ENCODE data around the gene ESYT1. TPM values are rescaled to one million over a fixed set of nuclear protein-coding genes. Genes with fewer than 3 reads are reported as not detected.
A peak's percentile ranks its signal among the peaks of the same experiment; 100 is the strongest.

Gene ESYT1
- total RNA-seq, 1 experiment from 2014 or later, result 75.7 TPM

GRCh38 chr12:56082382-56082781, 45.7 kb upstream of the ESYT1 start:
- no peak for DNase-seq
- H3K27me3 ChIP-seq (ENCODE audit: low read length), result no peaks in the 10 kb centered on the region
- no peaks in the 10 kb centered on the region for H3K9me2 ChIP-seq (replicated peaks; ENCODE audit: insufficient read depth, low read length)
- peaks cover 15% of the 10 kb centered on the region for H3K4me1 ChIP-seq (ENCODE audit: low read length)
- H4K20me1 ChIP-seq (ENCODE audit: insufficient read depth, low read depth, low read length), result no peaks in the 10 kb centered on the region
- no peak overlapping the region for H2AFZ ChIP-seq (ENCODE audit: low read length)
- H3K9ac ChIP-seq (ENCODE audit: low read length), result no peak overlapping the region
- no peaks in the 10 kb centered on the region for H3K36me3 ChIP-seq (ENCODE audit: insufficient read depth, low read length)
- H3K4me3 ChIP-seq (ENCODE audit: low read length), result no peak overlapping the region
- H3K9me3 ChIP-seq (ENCODE audit: low read length), result no peaks in the 10 kb centered on the region
- H3K27ac ChIP-seq (ENCODE audit: low read length), result no peak overlapping the region
- no peak overlapping the region for H3K4me2 ChIP-seq (ENCODE audit: low read depth, low read length, poor library complexity, severe bottlenecking)
- no peaks in the 10 kb centered on the region for H3K79me2 ChIP-seq (ENCODE audit: low read length)

GRCh38 chr12:56082967-56083366, 45.1 kb upstream of the ESYT1 start:
- Histone ChIP-seq H3K9me2 (replicated peaks; ENCODE audit: insufficient read depth, low read length) (no peaks in the 10 kb centered on the region), H3K4me2 (ENCODE audit: low read depth, low read length, poor library complexity, severe bottlenecking) (no peak overlapping the region), H3K4me3 (ENCODE audit: low read length) (no peak overlapping the region), H3K27ac (ENCODE audit: low read length) (no peak overlapping the region), H3K36me3 (ENCODE audit: insufficient read depth, low read length) (no peaks in the 10 kb centered on the region), H3K27me3 (ENCODE audit: low read length) (no peaks in the 10 kb centered on the region), H3K79me2 (ENCODE audit: low read length) (no peaks in the 10 kb centered on the region), H2AFZ (ENCODE audit: low read length) (no peak overlapping the region), H4K20me1 (ENCODE audit: insufficient read depth, low read depth, low read length) (no peaks in the 10 kb centered on the region), H3K9me3 (ENCODE audit: low read length) (no peaks in the 10 kb centered on the region), H3K4me1 (ENCODE audit: low read length) (peaks cover 15% of the 10 kb centered on the region), H3K9ac (ENCODE audit: low read length) (no peak overlapping the region)
- DNase-seq, result no peak

- Histone ChIP-seq H3K4me2 (ENCODE audit: low read depth, low read length, poor library complexity, severe bottlenecking) (no peak overlapping the region), H3K9me2 (replicated peaks; ENCODE audit: insufficient read depth, low read length) (no peaks in the 10 kb centered on the region), H3K36me3 (ENCODE audit: insufficient read depth, low read length) (no peaks in the 10 kb centered on the region), H3K9ac (ENCODE audit: low read length) (no peak overlapping the region), H3K79me2 (ENCODE audit: low read length) (no peaks in the 10 kb centered on the region), H4K20me1 (ENCODE audit: insufficient read depth, low read depth, low read length) (no peaks in the 10 kb centered on the region), H2AFZ (ENCODE audit: low read length) (no peak overlapping the region), H3K27ac (ENCODE audit: low read length) (no peak overlapping the region), H3K4me1 (ENCODE audit: low read length) (peaks cover 4% of the 10 kb centered on the region), H3K27me3 (ENCODE audit: low read length) (no peaks in the 10 kb centered on the region), H3K4me3 (ENCODE audit: low read length) (no peak overlapping the region), H3K9me3 (ENCODE audit: low read length) (no peaks in the 10 kb centered on the region)
- DNase-seq, result peak; percentile 65
Measured at GRCh38 chr12:56084958-56085543, 43.0 kb upstream of the ESYT1 start.

- no peak overlapping the region for H3K27ac ChIP-seq (ENCODE audit: low read length)
- no peaks in the 10 kb centered on the region for H3K27me3 ChIP-seq (ENCODE audit: low read length)
- H4K20me1 ChIP-seq (ENCODE audit: insufficient read depth, low read depth, low read length), result no peaks in the 10 kb centered on the region
- no peak overlapping the region for H2AFZ ChIP-seq (ENCODE audit: low read length)
- DNase-seq, result peak; percentile 46
- no peaks in the 10 kb centered on the region for H3K36me3 ChIP-seq (ENCODE audit: insufficient read depth, low read length)
- H3K4me2 ChIP-seq (ENCODE audit: low read depth, low read length, poor library complexity, severe bottlenecking), result no peak overlapping the region
- no peaks in the 10 kb centered on the region for H3K79me2 ChIP-seq (ENCODE audit: low read length)
- H3K4me1 ChIP-seq (ENCODE audit: low read length), result no peaks in the 10 kb centered on the region
- no peak overlapping the region for H3K4me3 ChIP-seq (ENCODE audit: low read length)
- H3K9ac ChIP-seq (ENCODE audit: low read length), result no peak overlapping the region
- no peaks in the 10 kb centered on the region for H3K9me3 ChIP-seq (ENCODE audit: low read length)
- no peaks in the 10 kb centered on the region for H3K9me2 ChIP-seq (replicated peaks; ENCODE audit: insufficient read depth, low read length)
Measured at GRCh38 chr12:56086096-56086495, 42.0 kb upstream of the ESYT1 start.

- Histone ChIP-seq H3K4me3 (ENCODE audit: low read length) (no peak overlapping the region), H3K4me2 (ENCODE audit: low read depth, low read length, poor library complexity, severe bottlenecking) (no peak overlapping the region), H2AFZ (ENCODE audit: low read length) (no peak overlapping the region), H3K9me3 (ENCODE audit: low read length) (no peaks in the 10 kb centered on the region), H4K20me1 (ENCODE audit: insufficient read depth, low read depth, low read length) (no peaks in the 10 kb centered on the region), H3K4me1 (ENCODE audit: low read length) (no peaks in the 10 kb centered on the region), H3K9me2 (replicated peaks; ENCODE audit: insufficient read depth, low read length) (no peaks in the 10 kb centered on the region), H3K9ac (ENCODE audit: low read length) (no peak overlapping the region), H3K27me3 (ENCODE audit: low read length) (no peaks in the 10 kb centered on the region), H3K27ac (ENCODE audit: low read length) (no peak overlapping the region), H3K36me3 (ENCODE audit: insufficient read depth, low read length) (no peaks in the 10 kb centered on the region), H3K79me2 (ENCODE audit: low read length) (no peaks in the 10 kb centered on the region)
- DNase-seq, result peak; percentile 27
Measured at GRCh38 chr12:56086608-56087007, 41.5 kb upstream of the ESYT1 start.

DNA sequence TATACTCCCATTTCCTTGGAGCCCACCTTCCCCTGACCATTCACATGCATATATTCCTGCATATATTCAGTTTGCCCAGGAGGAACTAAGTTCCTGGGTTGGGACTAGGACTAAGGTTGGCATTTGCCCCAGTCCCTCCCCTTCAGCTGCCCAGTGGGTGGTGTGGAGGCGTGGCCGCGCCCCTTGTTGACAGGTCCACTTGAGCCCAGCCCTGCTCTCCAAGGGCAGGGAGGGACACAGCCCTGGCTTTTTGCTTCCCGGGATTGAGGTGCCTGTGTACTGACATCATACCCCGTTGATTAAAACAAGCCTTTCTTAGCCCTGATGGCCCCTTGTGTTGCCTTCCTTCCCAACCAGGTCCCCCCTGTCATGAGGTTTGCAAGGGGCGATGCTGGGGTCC, 40.8 kb upstream of the ESYT1 start:
- no peak overlapping the region for H3K27ac ChIP-seq (ENCODE audit: low read length)
- no peaks in the 10 kb centered on the region for H3K36me3 ChIP-seq (ENCODE audit: insufficient read depth, low read length)
- H3K4me2 ChIP-seq (ENCODE audit: low read depth, low read length, poor library complexity, severe bottlenecking), result no peak overlapping the region
- no peaks in the 10 kb centered on the region for H3K9me3 ChIP-seq (ENCODE audit: low read length)
- no peak for DNase-seq
- H3K27me3 ChIP-seq (ENCODE audit: low read length), result no peaks in the 10 kb centered on the region
- no peak overlapping the region for H3K9ac ChIP-seq (ENCODE audit: low read length)
- no peaks in the 10 kb centered on the region for H3K4me1 ChIP-seq (ENCODE audit: low read length)
- no peaks in the 10 kb centered on the region for H3K79me2 ChIP-seq (ENCODE audit: low read length)
- H3K9me2 ChIP-seq (replicated peaks; ENCODE audit: insufficient read depth, low read length), result no peaks in the 10 kb centered on the region
- H2AFZ ChIP-seq (ENCODE audit: low read length), result no peak overlapping the region
- no peak overlapping the region for H3K4me3 ChIP-seq (ENCODE audit: low read length)
- no peaks in the 10 kb centered on the region for H4K20me1 ChIP-seq (ENCODE audit: insufficient read depth, low read depth, low read length)

DNA sequence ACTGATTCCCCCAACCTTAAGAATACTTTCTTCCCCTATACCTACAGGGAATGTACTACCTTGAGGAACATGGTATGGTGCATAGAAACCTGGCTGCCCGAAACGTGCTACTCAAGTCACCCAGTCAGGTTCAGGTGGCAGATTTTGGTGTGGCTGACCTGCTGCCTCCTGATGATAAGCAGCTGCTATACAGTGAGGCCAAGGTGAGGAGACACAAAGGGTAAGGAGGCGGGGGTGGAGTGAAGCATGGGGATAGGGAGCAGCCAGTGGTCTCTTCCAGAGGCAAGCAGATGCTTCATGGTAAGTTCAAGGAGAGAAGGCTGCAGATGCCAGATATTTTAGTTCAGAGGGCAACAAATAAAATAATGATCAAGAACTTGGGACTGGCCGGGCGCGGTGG, 30.3 kb upstream of the ESYT1 start:
- no peak for DNase-seq
- H3K4me3 ChIP-seq (ENCODE audit: low read length), result no peak overlapping the region
- no peaks in the 10 kb centered on the region for H3K9me3 ChIP-seq (ENCODE audit: low read length)
- no peaks in the 10 kb centered on the region for H3K9me2 ChIP-seq (replicated peaks; ENCODE audit: insufficient read depth, low read length)
- H3K4me1 ChIP-seq (ENCODE audit: low read length), result no peaks in the 10 kb centered on the region
- no peaks in the 10 kb centered on the region for H3K79me2 ChIP-seq (ENCODE audit: low read length)
- H3K27ac ChIP-seq (ENCODE audit: low read length), result no peak overlapping the region
- H3K4me2 ChIP-seq (ENCODE audit: low read depth, low read length, poor library complexity, severe bottlenecking), result no peak overlapping the region
- no peaks in the 10 kb centered on the region for H4K20me1 ChIP-seq (ENCODE audit: insufficient read depth, low read depth, low read length)
- H2AFZ ChIP-seq (ENCODE audit: low read length), result no peak overlapping the region
- no peak overlapping the region for H3K9ac ChIP-seq (ENCODE audit: low read length)
- no peaks in the 10 kb centered on the region for H3K36me3 ChIP-seq (ENCODE audit: insufficient read depth, low read length)
- no peaks in the 10 kb centered on the region for H3K27me3 ChIP-seq (ENCODE audit: low read length)

DNA sequence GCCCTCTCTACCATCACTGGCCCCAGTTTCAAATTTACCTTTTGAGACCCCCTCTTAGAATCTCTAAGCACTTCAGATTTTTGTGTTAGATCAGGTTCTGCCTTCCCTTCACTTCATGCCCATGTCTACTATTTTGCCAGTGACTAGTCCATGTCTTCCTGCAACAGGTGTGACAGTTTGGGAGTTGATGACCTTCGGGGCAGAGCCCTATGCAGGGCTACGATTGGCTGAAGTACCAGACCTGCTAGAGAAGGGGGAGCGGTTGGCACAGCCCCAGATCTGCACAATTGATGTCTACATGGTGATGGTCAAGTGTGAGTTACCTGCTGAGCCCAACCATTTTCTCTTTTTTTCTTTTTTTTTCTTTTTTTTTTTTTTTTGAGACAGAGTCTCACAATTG, 29.5 kb upstream of the ESYT1 start:
- no peaks in the 10 kb centered on the region for H3K36me3 ChIP-seq (ENCODE audit: insufficient read depth, low read length)
- H3K4me1 ChIP-seq (ENCODE audit: low read length), result peaks cover 8% of the 10 kb centered on the region
- H3K4me2 ChIP-seq (ENCODE audit: low read depth, low read length, poor library complexity, severe bottlenecking), result no peak overlapping the region
- no peak for DNase-seq
- H4K20me1 ChIP-seq (ENCODE audit: insufficient read depth, low read depth, low read length), result no peaks in the 10 kb centered on the region
- H3K4me3 ChIP-seq (ENCODE audit: low read length), result no peak overlapping the region
- no peak overlapping the region for H3K9ac ChIP-seq (ENCODE audit: low read length)
- H3K79me2 ChIP-seq (ENCODE audit: low read length), result no peaks in the 10 kb centered on the region
- no peaks in the 10 kb centered on the region for H3K9me3 ChIP-seq (ENCODE audit: low read length)
- no peak overlapping the region for H3K27ac ChIP-seq (ENCODE audit: low read length)
- H3K9me2 ChIP-seq (replicated peaks; ENCODE audit: insufficient read depth, low read length), result no peaks in the 10 kb centered on the region
- H3K27me3 ChIP-seq (ENCODE audit: low read length), result no peaks in the 10 kb centered on the region
- no peak overlapping the region for H2AFZ ChIP-seq (ENCODE audit: low read length)

- Histone ChIP-seq H2AFZ (ENCODE audit: low read length) (no peak overlapping the region), H3K27ac (ENCODE audit: low read length) (no peak overlapping the region), H3K4me2 (ENCODE audit: low read depth, low read length, poor library complexity, severe bottlenecking) (no peak overlapping the region), H3K27me3 (ENCODE audit: low read length) (no peaks in the 10 kb centered on the region), H3K4me1 (ENCODE audit: low read length) (peaks cover 11% of the 10 kb centered on the region), H3K36me3 (ENCODE audit: insufficient read depth, low read length) (no peaks in the 10 kb centered on the region), H3K9ac (ENCODE audit: low read length) (no peak overlapping the region), H3K9me2 (replicated peaks; ENCODE audit: insufficient read depth, low read length) (no peaks in the 10 kb centered on the region), H4K20me1 (ENCODE audit: insufficient read depth, low read depth, low read length) (no peaks in the 10 kb centered on the region), H3K79me2 (ENCODE audit: low read length) (peaks cover 8% of the 10 kb centered on the region), H3K4me3 (ENCODE audit: low read length) (no peak overlapping the region), H3K9me3 (ENCODE audit: low read length) (no peaks in the 10 kb centered on the region)
- DNase-seq, result no peak
Measured at GRCh38 chr12:56099787-56100186, 28.3 kb upstream of the ESYT1 start.
